ENCODE data around the gene ZFP69.

GRCh38 chr1:40531381-40532061 lies 54.4 kb downstream of the ZFP69 start, which contains the start of gene ZNF684:
- TF ChIP-seq, protein P1, sequence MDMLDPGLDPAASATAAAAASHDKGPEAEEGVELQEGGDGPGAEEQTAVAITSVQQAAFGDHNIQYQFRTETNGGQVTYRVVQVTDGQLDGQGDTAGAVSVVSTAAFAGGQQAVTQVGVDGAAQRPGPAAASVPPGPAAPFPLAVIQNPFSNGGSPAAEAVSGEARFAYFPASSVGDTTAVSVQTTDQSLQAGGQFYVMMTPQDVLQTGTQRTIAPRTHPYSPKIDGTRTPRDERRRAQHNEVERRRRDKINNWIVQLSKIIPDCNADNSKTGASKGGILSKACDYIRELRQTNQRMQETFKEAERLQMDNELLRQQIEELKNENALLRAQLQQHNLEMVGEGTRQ (IDR thresholded peaks at IDR 0.05; ENCODE audit: borderline replicate concordance, low read depth, low read length) = no peak
- TF ChIP-seq EGR1 (IDR thresholded peaks at IDR 0.05; ENCODE audit: borderline replicate concordance in 1 of 2, low read depth in 2 of 2, low read length in 2 of 2) (no peak), FOS (IDR thresholded peaks at IDR 0.05; ENCODE audit: borderline replicate concordance, extremely low read depth, insufficient read length) (no peak), CHD2 (IDR thresholded peaks at IDR 0.05; ENCODE audit: borderline replicate concordance, low read depth, low read length) (peak; percentile 69), DPF2 (IDR thresholded peaks at IDR 0.05) (peak; percentile 84)

Data from GM12878 (cell line).